IPS DF 19.7 (cell line): ENCODE measurements around the gene FIBCD1.
"Not testable (repeated sequence)": the region's sequence is repeated elsewhere in the genome, so short reads cannot be mapped to it uniquely, and the experiment has no call there.

Source experiments
- DNase-seq: peaks from one replicate; pipeline ENCODE4 v3.0.0-alpha.2; 2013; ENCODE audit warnings: low read depth, low spot score

The FIBCD1 gene

DNA sequence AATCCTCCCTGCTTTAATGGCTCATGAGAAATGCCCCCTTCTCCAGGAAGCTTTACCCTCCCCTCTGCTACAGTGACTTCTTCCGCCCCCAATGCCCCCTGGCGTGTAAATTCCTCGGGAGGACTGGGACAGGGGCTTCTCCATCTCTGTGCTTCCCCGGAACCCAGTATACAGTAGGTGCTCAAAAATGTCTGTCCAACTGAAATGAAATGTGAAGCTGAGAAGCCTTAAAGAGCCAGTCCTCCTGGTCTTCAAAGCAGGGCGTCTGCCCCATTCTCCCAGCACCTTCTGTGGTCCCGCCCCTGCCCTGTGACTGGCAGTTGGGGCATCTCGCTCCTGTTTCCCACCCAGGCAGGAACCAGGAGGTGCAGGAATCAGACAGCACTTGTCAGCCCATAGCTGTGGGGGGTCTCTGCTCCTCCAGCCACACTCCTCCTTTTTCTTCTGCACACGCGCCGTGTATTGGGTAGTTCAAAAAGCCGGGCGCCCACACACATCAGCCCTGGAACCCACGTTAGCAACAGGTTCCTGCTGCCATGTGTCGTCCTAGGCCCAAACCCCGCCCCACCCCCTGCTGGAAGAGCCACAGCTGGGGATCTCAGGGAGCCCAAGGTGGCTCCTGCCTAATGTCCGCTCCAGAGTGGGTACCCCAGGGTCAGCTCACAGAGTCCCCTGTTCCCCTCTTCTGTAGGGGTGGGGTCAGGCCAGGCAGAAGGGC, 16.0 kb downstream of the FIBCD1 start:
- DNase-seq: no peak

DNA sequence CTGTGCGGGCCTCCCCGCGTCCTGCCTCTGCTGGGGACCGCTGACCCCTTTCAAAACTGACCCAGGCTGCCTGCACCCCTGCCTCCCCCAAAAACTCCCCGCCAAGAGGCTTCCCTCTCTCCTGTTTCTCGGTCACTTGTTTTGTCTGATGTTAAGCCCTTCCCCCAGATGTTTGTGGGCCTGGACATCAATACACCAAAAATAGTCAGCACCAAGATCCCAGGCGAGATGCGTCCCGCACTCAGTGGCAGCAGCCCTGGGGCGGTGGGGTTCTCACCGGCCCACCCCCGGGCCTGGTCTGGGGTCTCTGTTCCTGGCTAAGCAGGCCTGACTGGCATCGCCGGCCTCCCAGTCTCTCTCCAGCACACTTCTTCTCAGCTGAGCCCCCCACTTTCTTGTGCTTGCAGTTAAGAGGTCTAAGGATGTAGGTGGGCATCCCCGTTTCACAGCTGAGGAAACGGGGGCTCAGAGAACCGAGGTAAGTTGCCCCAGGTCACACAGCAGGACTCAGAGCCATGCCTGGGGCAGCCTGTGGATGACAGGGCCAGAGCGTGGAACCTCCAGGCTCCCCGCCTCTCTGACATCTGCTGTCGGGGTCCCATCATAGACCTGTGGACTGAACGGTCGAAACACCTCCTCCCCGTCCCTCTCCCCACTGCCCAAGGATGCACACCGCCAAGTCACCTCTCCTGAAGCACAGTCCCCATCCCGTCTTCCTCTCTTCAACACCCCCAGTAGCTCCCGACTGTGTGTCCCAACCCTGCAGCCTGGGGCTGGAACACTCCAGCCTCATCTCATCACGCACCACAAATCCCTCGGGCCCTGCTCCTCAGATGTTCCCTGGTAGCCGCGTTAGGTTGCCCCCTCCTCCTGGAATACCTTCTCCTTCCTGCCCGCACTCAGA, 16.8 kb downstream of the FIBCD1 start:
- DNase-seq: no peak

DNA sequence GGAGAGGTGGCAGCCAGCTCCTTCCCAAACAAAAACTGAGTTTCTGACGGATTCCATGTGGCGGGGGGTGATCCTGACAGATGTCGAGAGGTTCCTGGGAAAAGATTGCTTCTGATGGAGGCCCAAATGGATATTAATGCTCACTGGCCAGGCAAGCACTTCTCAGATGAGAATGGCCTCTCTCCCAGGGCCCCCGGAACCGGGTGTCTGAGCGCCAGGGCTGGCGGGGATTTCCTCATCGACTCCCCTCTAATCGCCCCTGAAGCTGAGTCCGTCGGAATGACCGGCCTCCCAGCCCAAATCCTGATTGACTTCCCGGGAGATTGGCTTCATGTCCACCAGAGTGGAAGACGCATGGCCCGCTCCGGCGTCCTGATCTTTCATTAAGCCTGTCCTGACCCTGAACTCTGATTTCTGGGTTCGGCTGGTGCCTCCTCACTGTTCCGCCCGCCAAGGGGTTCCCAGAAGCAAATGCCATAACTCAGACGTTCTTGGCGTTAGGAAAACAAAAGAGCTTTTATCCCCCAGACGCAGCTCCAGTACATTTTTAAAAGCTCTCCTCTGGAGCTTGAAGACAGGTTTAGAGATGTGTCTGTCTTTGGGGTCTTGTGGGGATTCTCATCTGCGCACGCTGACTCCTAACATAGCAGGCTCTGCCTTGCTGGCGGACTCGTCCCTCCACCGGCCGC, 17.6 kb downstream of the FIBCD1 start:
- DNase-seq: no peak

DNA sequence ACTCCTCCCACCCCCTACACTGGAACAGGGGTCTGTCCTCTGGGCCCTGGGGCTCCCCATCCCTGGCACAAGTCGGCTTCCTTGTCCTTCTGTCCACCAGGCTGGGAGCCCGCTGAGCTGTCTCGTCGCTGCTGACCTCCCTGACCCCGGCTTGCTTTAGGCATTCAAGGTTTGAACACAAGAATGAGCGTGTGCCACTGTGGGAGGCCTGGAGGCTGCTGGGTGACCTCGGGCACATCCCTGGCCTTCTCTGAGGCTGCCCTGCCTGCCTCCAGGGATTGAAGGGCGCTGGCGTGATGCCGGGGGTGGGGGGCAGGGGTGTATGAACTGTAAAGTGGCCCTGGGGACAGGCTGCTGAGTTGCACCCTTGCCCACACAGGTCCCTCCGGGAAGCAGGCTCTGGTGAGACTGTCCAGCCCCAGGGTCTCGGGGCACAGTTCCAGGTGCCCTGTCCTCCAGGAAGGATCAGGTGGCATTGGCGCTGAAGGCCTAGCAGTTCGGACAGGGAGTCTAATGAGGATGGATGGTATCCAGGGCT, 18.2 kb downstream of the FIBCD1 start:
- DNase-seq: no peak

DNA sequence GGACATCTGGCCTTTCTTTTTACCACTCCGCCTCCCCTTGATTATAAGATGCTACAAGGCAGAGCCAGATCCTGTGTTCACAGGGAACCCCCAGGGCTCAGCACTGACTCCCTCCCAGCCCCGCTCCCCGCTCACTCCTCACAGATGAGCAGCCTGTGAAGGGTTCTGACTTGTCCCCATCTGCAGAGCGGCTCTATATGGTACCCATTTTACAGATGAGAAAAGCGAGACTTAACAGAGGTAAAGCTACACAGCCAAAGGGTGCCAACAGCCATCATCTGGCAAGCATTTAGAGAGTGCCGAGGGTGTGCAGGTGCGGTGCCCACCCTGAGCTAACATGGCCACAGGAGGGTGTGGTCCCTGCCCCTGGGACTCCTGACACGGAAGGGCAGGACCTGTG, 18.8 kb downstream of the FIBCD1 start:
- no peak for DNase-seq

DNA sequence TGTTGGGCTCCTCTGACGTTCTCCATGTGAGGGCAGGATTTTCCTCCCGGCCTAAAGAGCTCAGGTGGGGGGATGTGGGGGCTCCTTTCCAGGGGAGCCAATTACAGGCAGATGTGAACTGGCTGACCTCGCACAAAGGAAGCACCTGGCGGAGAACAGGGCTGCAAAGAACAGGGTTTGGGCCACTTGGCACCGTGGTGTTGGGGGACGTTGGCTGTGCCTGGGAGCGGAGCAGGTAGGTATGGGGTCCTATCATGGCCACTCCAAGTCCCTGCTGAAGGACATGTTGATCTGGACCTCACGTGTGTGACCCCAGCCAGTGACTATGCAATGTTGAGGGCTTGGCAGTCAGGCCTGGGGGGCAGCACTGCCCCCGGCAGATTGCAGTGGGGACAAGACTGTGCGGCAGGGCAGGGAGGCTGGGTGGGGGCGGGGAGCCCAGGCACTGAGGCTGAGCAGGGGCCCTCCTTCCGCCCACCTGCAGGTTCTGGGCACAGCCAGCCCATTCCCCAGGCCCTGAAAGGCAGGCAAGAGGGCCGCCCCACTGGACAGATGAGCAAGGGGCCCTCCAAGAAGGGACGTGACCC, 19.4 kb downstream of the FIBCD1 start:
- DNase-seq: no peak

DNA sequence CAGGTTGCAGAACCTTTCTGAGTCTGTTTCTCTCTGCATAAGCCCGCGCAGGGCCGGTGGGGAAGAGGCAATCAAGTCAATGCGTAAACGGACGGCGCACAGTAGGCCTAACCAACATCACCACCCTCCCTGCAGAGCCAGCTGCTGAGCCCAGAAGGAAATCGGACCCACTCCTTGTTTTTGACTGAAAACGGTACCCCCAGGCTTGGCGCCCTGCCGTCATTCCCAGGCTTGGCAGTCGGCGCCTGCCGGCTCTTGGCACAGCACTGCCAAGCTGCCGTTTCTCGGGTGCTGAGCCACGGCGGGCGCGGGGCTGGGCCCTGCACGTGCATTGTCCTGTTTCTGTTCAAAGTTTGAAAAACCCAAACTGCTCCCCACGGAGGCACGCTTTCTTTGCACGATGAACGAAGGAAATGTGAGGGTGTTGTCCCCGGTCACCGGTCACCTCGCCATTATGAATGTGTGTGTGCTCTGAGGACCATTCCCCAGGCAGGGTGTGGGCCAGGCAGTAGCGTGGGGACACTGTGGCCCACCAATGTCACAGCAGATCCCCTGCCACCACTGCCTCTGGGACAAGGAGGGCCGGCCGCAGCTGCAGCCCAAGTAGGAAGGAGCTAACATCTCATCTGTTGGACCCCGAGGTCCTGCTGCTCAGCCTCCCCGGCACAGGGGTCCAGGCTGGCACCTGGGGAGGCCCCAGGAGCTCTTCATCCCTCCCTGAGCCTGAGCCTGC, 20.1 kb downstream of the FIBCD1 start:
- DNase-seq: no peak

DNA sequence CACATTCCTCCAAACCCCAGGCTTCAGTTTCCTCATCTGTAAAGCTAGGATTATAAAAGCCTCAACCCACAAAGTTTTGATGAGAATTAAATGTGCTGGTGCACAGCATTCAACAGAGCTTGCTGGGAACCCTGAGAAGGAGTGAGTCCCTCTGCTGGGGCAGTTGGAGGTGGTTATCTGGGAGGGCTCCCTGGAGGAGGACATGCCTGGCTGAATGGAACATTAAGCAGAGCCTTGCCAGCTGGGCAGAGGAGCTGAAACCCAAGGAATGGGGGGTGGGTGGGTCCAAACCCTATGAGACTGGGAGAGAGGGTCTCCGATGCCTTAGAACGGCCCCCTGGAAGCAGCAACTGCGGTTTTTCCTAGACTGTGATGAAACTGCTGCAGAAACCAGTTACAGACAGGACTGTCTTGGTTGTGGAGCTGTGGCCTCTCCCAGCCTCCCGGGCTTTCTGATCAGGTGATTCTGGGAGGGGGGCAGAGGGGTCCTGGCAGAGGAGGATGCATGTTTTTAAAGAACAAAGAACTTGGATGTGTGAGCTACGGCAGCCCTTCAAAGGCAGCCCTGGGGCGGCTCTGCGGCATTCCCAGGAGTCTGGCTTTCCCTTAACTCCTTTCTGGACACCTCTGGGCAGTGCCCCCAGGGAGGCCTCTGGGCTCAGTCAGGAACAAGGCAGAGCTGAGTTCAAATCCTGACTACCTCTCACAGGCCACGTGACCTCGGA, 20.8 kb downstream of the FIBCD1 start:
- DNase-seq: no peak

DNA sequence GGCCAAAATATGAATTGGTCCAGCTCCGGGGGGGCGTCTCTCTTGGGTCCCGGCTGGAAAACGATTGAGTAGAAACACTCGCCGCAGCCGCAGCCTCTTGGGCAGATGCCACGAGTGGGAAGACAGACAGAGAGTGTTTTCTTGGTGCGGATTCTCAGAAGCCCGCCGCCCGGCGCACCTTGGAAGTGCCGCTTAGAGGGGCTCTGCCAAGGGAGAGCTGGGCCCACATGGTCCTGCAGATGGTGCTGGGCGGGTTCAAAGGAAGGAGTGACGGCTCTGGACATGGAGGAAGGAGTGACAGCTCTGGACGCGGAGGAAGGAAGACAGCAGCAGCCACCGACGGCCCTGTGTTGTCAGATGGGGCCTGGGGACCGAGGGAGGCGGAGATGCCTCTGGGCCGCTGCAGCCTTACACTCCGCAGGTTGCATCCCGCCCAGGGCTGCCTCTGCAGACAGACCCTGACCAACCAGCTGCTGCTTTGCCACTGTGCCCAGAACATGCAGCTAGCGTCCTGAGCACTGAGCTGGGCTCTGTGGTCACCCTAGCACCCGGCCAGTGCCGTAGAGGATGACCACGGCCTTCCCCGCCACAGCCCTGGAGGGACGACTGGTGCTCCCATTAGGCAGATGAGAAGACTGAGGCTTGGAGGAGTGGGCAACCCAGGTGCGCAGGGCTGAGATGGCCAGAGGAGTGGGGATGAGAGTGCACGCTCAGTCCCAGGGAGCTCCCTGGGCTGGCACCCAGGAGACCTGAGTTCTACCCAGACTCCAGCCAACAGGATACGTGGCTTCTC, 21.7 kb downstream of the FIBCD1 start:
- DNase-seq: no peak

DNA sequence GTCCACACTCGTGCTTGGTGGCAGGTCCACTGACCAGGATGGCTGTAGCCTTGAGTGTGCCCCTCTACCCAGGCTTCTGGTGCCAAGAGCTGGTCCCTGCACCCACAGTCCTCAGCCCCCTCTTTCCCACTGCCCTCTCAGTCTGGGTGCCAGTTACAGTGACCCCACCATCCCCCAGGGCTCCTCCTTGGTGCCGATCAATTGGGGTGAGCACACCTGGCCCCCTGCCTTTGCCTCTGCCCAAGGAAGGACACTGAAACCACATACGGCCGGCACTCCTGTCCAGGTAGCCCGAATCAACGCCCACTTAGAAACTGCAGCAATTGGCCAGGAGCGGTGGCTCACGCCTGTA, 24.0 kb downstream of the FIBCD1 start:
- no peak for DNase-seq

DNA sequence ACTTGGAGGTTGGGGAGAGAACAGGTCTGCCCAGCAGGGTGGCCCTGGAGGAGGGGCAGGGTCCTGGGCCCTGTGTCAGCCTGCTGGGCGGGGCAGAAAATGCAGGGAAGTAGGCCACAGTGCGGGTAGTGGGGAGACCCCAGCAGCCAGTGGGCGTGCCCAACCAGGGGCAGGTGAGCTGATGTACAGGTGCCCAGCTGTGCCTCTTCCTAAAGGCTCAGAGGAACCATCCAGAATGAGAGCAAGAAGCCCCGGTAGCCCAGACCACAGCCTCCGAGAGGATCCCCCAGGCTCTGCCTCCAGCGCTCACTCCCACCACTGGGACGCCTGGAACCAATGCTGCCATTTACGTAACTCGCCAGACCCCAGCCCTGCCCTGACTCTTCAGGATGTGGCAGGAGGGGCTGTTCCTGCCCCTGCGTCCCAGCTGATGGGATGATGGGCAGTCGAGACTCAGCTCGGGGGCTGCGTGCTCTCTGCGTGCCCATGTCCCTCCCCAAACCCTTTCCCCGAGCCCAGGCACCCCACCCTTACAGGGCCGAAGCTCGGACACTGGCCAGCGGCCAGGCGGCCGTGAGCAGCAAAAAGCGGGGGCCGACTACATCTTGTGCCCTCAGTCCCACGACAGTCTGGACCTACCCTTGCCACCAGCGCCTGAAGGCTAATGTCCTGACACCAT, 24.5 kb downstream of the FIBCD1 start:
- no peak for DNase-seq

DNA sequence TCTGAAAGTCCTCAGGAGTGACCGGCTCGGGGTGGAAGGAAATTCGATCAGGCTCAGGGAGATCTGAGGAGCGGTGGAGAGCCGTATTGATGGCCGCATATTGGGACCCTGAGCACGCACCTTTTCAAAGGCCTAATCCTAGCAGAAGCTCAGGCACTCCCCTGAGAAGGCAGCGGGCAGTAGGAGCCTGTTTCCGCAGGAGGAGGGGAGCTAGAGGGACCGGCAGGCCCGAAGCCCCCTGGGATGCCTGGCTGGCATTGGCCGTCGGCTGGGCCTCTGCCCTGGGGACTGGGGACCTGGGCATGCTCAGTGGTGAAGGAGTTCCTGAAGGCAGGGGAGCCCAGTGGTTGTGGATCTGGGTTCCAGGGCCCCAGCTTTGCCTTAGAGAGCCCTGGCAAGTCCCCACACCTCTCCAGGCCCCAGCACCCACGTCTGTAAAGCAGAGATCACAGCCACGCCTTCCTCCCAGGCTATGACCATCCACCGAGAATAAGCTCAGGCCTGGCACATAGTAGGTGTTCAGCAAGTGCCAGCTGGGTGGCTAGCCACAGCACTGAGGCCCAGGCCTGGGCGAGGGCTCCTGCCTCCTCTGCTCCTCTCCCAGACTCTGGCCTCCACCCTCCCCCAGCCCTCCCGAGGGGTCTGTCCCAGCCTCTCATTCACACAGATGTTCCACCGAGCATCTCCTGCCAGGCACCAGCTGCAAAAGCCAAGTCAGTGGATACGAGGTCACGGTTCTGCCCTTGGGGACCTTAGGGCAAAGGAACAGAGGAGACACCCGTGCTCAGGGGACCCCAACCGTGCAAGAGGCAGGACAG, 25.2 kb downstream of the FIBCD1 start:
- no peak for DNase-seq

DNA sequence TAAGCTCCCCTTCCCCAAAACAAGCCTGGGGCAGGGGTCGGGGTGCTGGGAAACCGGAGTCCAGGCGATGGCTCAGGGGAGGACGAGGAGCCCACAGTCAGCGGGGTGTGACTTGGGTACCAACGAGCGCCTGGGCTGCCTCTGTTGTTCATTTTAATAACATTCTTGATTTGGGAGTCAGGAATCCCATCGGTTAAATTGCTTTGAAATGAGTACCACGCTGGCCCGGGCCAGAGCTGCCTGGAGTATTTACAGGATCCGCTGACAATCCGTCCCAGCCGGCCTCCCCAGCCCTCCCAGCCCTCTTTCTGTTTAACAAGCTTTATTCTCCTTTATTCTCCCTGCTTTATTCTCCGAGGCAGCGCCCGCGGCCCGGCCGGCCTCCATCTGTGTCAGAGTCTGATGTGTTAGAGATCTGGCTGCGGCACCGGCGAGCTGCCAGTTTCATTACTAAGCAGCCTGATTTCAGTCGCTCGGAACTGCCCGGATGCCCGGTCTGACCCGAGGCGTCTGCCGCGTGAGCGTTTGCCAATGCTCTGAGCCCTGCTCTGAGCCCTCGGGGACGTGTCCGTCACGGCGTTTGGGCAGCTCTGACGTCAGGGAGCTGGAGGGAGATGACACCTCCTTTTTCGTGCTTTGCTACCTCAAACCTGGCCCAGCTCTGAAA, 26.0 kb downstream of the FIBCD1 start:
- DNase-seq: no peak

DNA sequence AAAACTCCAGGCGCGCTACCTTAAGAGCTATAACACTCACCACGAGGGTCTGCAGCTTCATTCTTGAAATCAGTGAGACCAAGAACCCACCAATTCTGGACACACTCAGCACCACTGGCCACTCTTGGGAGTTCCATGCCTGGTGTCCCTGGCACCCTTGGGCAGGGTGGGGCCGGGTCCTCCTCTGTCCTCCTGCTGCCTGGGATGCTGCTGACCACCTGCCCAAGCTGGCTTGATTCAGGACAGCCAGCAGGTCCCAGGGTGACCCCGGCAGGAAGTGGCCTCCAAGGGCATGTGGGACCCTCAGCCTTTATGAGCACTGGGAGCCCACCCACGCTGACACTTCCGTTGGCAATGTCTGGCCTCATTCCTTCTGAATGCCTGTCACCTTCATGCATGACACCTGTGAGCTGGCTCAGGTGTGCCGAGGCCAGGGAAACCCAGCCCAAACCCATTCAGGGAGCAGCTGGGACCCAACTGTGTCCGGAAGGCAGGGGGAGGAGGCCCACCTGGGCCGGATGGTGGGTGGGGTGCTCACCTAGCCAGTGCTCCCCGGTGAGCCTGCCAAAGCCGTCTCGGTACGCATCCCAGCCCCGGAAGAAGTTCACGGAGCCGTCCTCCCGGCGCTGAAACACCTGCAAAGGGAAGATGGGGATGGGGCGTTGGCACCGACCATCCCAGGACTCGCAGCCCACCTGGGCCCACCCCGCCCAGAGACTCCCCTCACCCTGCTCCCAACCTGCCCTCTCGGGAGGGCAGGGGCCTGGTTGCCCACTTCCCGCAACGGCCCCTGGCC, 27.6 kb downstream of the FIBCD1 start:
- no peak for DNase-seq

DNA sequence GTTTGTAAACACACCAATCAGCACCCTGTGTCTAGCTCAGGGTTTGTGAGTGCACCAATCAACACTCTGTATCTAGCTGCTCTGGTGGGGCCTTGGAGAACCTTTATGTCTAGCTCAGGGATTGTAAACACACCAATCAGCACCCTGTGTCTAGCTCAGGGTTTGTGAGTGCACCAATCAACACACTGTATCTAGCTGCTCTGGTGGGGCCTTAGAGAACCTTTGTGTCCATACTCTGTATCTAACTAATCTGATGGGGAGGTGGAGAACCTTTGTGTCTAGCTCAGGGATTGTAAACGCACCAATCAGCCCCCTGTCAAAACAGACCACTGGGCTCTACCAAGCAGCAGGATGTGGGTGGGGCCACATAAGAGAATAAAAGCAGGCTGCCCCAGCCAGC, 28.4 kb downstream of the FIBCD1 start:
- DNase-seq: not testable (repeated sequence)

DNA sequence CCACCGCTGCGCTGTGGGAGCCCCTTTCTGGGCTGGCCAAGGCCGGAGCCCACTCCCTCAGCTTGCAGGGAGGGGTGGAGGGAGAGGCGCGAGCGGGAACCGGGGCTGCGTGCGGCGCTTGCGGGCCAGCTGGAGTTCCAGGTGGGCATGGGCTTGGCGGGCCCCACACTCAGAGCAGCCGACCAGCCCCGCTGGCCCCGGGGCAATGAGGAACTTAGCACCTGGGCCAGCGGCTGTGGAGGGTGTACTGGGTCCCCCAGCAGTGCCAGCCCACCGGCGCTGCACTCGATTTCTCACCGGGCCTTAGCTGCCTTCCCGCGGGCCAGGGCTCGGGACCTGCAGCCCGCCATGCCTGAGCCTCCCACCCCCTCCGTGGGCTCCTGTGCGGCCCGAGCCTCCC, 29.0 kb downstream of the FIBCD1 start:
- DNase-seq: not testable (repeated sequence)

DNA sequence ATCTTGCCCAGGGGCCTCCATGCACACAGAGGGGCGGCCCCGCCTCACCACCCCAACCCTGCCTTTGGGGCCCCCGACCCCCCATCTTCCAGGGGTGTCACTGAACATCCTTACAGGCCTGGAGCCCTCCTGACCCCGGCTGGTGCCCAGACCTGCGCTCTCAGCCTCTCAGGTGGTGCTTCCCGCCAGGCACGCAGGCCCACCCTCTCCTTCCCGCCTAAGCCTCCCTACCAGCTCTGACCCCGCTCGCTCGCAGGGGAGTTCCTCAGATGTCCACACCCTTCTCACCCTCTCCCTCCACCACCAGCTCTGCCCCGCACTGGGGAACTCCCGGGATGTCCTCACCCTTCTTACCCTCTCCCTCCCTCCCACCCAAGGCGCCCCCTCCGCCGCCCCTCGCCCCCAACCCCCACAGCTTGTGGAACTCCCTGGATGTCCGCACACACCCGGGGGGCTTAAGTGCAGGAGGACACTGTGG, 30.1 kb downstream of the FIBCD1 start:
- no peak for DNase-seq
